NOMO-1 treated with DMSO at 0.1 percent for 48 hours (cell line): ENCODE measurements around the gene PSENEN.

Experiments
- DNase-seq: peaks from one replicate; lab custom pipeline; 2025; ENCODE audit not compliant: unreplicated experiment; lab: John Stamatoyannopoulos, UW

PSENEN gene

GRCh38 chr19:35745328-35746086 lies at the start of gene PSENEN, which contains the start of gene U2AF1L4:
TSS of gene PSENEN (plus strand) at chr19:35745651. CDS start at chr19:35745931, 280 bp downstream.
TSS of gene U2AF1L4 (minus strand) at chr19:35745418. CDS start at chr19:35745391, 27 bp downstream.
- DNase-seq: peak; percentile 99

DNA sequence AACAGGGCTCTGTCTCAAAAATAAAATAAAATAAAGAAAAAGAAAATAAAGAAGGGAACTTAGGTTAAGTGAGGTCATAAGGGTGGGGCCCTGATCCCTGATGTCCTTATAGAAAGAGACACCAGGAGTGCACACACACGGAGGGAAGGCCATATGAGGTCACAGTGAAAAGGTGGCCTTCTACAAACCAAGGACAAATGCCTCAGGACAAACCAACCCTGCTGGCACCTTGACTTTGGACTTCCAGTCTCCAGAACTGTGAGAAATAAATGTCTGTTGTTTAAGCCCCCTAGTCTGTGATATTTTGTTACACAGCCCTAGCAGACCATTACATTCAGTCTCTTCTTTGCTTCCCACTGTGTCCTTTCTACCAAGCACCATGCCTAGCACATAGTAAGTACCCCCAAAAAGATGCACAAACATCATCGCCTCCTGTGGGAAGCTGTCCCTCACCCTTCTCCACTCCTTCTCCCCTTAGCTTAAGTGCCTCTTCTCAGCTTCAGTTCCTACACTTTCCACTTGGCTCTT lies 49.5 kb upstream of the PSENEN start:
- no peak for DNase-seq

- no peak for DNase-seq
Observed at GRCh38 chr19:35696835-35697234, 48.6 kb upstream of the PSENEN start.

DNA sequence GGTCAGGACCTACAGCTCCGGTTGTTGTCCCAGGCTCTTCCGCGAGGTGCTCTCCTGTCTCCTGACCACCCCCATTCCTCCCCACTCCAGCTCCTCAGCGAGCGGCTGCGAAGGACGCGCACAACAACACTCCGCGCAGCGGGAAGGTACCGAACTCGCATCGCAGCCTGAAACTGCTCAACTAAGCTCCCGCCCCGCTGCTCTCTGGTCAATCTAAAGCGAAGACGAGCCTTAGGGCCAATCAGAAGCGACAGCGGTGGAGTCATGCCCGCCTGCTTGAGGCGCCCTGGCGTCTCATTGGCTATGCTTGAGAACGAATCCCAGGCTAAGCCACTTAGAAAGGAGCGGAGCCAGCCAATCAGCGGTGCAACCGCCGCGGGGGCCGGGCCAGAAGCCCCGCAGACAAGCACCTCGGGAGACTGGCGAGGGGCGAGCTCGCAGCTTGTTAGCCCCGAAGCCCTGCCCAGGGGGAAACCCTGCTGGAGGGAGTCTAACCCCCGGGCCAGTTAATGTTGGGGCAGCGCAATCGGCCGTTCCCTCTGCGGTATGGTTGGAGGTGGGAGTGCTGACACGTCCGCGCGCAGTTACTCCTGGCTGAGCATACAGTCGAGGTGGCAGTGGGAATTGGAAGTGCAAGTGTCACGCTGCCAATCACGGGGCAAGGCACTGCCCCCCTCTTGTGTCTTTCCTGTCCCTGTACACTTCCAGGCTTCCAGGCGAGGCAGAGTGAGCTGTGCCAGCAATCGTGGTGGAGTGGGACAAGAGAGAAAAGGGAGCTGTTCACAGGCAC lies 43.0 kb upstream of the PSENEN start:
- DNase-seq: peak; percentile 94

- DNase-seq: no peak
Observed at GRCh38 chr19:35703343-35703742, 42.1 kb upstream of the PSENEN start.

- DNase-seq: no peak
Observed at GRCh38 chr19:35704218-35704617, 41.2 kb upstream of the PSENEN start, which contains the start of gene ZBTB32. TSS of gene ZBTB32 (plus strand) at chr19:35704558. CDS start at chr19:35714627, 10,069 bp downstream.

DNA sequence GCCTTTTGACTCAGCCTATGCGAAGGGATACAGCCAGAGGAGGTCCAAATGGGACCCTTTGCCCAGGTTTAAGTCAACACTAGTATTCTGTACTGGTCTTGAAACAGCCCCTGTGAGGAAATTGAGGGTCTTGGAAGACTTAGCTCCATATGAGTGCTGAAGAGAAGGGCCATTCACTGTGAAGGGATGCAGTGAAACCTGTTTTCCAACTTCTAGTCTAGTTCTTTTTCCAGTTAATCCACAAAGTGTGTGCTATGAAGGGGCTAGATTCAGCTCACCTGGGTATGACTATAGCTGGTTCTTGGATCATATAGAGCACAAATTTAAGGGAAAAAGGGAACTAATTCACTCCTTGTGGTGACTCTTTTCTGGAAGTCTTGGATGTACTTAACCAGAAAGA lies 37.1 kb upstream of the PSENEN start:
- DNase-seq: no peak

- DNase-seq: no peak
Observed at GRCh38 chr19:35710784-35711723, 34.4 kb upstream of the PSENEN start.

DNA sequence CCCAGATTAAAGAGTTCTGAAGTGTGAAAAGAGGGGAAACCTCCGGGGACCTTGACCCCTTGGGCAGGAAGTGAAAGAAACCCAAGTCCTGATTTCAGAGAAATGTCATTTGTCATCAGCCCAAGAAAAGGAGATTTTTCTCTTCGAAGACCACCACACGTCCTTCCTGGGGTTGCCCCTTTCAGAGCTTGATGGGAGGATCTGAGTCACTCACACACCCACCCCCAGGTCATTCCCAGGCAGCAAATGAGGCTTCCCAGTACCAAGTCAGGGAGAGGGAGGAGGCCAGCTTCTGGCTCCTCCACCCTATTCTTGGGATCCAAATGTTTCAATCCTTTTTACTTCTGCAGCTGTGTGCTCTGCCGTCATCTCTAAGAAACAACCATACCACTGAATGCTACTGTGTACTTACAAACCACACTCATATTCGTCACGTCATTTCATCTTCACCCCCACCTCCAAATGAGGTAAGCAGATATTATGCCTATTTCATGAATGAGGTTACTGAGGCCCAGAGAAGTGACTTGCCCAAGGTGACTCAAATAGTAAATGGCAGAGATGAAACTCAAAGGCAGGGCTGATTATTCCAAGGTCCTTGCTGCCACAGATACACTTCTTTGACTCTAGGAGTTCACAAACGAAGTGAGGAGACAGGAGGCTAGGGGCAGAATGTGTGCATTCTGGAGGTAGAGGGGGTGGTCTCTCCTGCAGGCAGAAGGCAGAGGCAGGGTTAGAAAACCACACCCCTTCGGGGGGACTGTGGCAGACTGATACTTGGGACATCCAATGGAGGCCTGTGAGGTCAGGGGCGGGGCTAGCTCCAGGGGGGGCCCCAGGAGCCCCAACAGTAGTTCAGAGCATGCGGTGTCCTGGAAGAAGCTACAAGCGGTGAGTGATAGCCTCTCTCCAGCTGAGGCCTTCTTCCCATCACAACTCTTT lies 32.6 kb upstream of the PSENEN start:
- no peak for DNase-seq

GRCh38 chr19:35713506-35713850 lies 32.0 kb upstream of the PSENEN start:
- no peak for DNase-seq

DNA sequence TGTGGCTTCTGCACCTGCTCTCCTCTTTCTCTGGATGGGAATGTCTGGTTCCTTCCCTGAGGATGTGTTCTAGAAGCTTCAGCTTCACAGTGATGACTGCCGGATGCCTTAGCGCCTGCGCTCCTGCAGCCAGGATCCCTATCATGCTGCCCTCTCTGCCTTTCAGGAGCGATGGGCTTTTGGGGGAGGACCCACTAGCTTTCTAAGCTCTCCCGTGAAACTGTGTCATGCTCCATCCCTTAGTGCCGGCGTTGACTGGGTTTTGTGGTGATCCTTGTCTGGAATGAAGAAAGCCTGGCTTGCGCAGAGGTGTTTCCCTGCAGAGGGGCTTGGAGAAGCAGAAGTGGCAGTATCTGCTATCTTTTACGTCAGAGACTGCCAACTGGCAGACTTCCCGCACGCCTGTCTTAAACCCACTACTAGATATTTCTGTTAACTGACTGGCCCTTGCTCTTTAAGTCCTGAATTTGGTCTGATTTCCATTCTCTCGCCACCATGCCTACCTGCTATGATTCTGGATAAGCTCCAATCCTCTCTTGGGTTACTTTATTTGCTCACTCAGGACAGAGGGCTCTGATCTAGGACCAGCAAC lies 31.5 kb upstream of the PSENEN start:
- no peak for DNase-seq

DNA sequence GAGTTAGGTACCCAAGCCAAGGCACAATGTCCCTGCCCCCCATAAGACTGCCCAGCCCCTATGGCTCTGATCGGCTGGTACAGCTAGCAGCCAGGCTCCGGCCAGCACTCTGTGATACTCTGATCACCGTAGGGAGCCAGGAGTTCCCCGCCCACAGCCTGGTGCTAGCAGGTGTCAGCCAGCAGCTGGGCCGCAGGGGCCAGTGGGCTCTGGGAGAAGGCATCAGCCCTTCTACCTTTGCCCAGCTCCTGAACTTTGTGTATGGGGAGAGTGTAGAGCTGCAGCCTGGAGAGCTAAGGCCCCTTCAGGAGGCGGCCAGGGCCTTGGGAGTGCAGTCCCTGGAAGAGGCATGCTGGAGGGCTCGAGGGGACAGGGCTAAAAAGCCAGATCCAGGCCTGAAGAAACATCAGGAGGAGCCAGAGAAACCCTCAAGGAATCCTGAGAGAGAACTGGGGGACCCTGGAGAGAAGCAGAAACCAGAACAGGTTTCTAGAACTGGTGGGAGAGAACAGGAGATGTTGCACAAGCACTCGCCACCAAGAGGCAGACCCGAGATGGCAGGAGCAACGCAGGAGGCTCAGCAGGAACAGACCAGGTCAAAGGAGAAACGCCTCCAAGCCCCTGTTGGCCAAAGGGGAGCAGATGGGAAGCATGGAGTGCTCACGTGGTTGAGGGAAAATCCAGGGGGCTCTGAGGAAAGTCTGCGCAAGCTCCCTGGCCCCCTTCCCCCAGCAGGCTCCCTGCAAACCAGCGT lies 30.7 kb upstream of the PSENEN start:
- DNase-seq: no peak

DNA sequence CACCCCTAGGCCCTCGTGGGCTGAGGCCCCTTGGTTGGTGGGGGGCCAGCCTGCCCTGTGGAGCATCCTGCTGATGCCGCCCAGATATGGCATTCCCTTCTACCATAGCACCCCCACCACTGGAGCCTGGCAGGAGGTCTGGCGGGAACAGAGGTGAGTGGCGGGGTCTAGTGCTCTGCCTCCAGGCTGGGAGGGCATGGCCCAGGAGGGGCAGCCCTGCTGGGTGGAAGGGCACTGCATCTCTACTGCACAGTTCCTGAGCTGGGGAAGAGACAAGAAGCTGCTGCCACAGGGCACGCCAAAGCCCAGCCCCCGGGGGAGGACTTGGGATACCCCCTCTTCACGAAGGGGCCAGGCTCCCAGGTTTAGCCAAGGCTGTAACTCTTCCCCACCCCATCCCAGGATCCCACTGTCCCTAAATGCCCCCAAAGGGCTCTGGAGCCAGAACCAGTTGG lies 30.1 kb upstream of the PSENEN start:
- DNase-seq: no peak

DNA sequence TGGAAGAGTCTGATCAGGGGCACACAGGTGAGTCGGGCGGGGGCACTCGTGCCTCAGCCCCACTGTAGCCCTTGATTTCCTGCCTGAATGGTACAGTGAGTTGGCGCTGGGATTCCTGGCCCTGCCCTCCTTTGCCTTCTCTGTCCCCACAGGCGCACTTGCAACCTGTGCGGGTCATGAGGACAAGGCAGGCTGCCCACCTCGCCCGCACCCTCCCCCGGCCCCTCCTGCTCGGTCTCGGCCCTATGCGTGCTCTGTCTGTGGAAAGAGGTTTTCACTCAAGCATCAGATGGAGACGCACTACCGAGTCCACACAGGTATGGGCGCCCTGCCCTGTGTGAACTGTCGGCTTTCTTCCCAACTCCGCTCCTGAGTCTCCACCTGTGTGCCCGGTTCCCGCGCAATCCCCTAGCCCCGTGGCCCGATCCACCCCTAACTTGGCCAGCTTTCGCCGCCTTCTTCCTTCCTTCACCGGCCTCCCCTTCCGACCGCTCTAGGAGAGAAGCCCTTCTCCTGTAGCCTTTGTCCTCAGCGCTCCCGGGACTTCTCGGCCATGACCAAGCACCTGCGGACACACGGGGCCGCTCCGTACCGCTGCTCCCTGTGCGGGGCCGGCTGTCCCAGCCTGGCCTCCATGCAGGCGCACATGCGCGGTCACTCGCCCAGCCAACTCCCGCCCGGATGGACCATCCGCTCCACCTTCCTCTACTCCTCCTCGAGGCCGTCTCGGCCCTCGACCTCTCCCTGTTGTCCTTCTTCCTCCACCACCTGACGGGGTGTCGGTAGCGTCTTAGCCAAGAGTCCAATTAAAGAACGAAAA lies 29.3 kb upstream of the PSENEN start:
- no peak for DNase-seq

DNA sequence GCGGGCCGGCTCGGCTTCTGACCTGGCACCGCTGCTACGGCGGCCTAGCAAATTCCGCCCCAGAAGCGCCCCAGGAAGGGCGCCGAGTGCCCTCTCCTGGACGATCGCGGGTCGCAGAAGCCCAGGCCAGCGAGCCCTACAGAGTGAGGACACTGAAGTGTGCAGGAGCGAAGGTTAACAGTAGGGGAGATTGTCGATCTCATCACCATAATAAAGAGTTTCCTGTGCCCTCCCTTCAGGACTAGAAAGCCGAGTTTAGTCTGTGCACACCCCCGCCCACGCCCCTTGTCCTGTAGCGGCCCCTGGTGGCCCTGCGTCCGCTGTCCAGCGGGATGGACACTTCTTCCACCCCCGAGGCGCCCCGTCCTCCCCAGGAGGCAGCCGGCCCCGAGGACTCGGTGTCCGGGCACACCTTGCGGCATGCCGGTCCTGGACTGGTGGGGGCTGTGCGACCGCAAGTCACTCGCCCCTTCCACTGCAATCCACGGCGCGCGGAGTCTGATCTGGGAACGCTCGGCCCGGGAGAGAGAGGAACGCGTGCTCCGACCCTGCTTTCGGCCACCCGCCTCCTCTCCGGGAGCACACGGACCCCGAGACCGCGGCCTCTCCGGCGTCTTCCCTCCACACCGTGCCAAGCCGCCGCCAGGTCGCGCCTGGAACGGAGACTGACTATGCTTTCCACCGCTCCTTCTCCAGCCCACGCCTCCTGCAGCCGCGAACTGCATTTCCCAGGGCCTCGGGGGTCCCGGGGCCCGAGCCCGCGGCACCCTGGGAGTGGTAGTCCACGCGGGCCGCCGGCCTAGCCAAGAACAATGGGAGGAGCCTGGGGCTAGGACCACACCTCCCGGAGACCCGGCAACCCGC lies 28.4 kb upstream of the PSENEN start:
- peak; percentile 95 for DNase-seq

- DNase-seq: no peak
Observed at GRCh38 chr19:35717665-35718344, 27.6 kb upstream of the PSENEN start, which contains the start of gene KMT2B. TSS of gene KMT2B (plus strand) at chr19:35718003. CDS start at chr19:35718019, 16 bp downstream.
